CD4-positive, CD25-positive, alpha-beta regulatory T cell (primary cell): ENCODE results near the gene STAP2. TPM values are rescaled to one million over a fixed set of nuclear protein-coding genes. Genes with fewer than 3 reads are reported as not detected.
"Not testable (repeated sequence)": the region's sequence is repeated elsewhere in the genome, so short reads cannot be mapped to it uniquely, and the experiment has no call there.

ENCODE experiments used
- ATAC-seq, 2 donors: fragments of 150-1000 bp; cut with Tn5 transposase; one replicate each; pipeline ENCODE4 v1.10.0; 2021; ENCODE audit warnings: low read depth in 2 of 2, moderate number of reproducible peaks in 2 of 2, moderate library complexity in 1 of 2
- DNase-seq, 3 donors: peaks; one replicate each; pipeline versions ENCODE4 v3.0.0 to v3.0.0-alpha.2; 2012 to 2022; ENCODE audit warnings: mixed read lengths in 1 of 3
- H3K27ac ChIP-seq: one replicate; pipeline ENCODE4 v1.7.0; 2013; ENCODE audit warnings: mild to moderate bottlenecking, low read length; ENCODE audit not compliant: insufficient read depth, poor library complexity, severe bottlenecking
- H3K27me3 ChIP-seq: one replicate; pipeline ENCODE4 v1.7.0; 2013; ENCODE audit warnings: low read length; ENCODE audit not compliant: control insufficient read depth, insufficient read depth
- H3K36me3 ChIP-seq: one replicate; pipeline ENCODE4 v1.7.0; 2013; ENCODE audit warnings: mild to moderate bottlenecking, low read length, moderate library complexity; ENCODE audit not compliant: control insufficient read depth, insufficient read depth
- H3K4me1 ChIP-seq: 2 replicates; pipeline ENCODE4 v1.7.0; 2013; ENCODE audit warnings: mild to moderate bottlenecking, low read length; ENCODE audit not compliant: insufficient read depth, control insufficient read depth, poor library complexity, severe bottlenecking
- H3K4me3 ChIP-seq: one replicate; pipeline ENCODE4 v1.7.0; 2013; ENCODE audit warnings: low read depth, mild to moderate bottlenecking, low read length, moderate library complexity
- H3K9me3 ChIP-seq, 2 experiments: 1 replicate in 1 of 2; 2 replicates in 1 of 2; pipeline ENCODE4 v1.7.0; 2013; ENCODE audit warnings: low read length in 2 of 2, mild to moderate bottlenecking in 1 of 2, moderate library complexity in 1 of 2; ENCODE audit not compliant: control insufficient read depth in 2 of 2
- H3K27ac Mint-ChIP-seq, 3 donors: one replicate each; pipeline ENCODE4 v1.8.0; 2020 to 2022; ENCODE audit warnings: mild to moderate bottlenecking in 3 of 3, mixed read lengths in 3 of 3, moderate library complexity in 2 of 3
- H3K27me3 Mint-ChIP-seq: one replicate; pipeline ENCODE4 v1.8.0; 2022; ENCODE audit warnings: mild to moderate bottlenecking, mixed read lengths
- H3K36me3 Mint-ChIP-seq: one replicate; pipeline ENCODE4 v1.8.0; 2020; ENCODE audit warnings: mixed read lengths
- H3K4me1 Mint-ChIP-seq, 4 donors: one replicate each; pipeline ENCODE4 v1.8.0; 2020 to 2022; ENCODE audit warnings: mixed read lengths in 4 of 4, mild to moderate bottlenecking in 1 of 4
- H3K4me3 Mint-ChIP-seq, 4 donors: one replicate each; pipeline ENCODE4 v1.8.0; 2020 to 2022; ENCODE audit warnings: mild to moderate bottlenecking in 4 of 4, mixed read lengths in 4 of 4, moderate library complexity in 3 of 4
- H3K9me3 Mint-ChIP-seq, 7 donors: one replicate each; pipeline ENCODE4 v1.8.0; 2020 to 2022; ENCODE audit warnings: mixed read lengths in 7 of 7, mild to moderate bottlenecking in 3 of 7, moderate library complexity in 2 of 7
- polyA plus RNA-seq, 4 donors: library from polyadenylated mRNA; unstranded; fragments of 300-500 nt; fragmentation: Illumina TruSeq; gene quantifications; one replicate each; pipeline ENCODE4 v1.2.3, GENCODE V29; 2021
- total RNA-seq: library from RNA; stranded (reverse); gene quantifications from one replicate; pipeline ENCODE4 v1.2.3, GENCODE V29; 2022

The STAP2 gene
- total and polyA plus RNA-seq, 5 donors from 2014 or later, result 1.6 to 3.0 (median 2.2) TPM

GRCh38 chr19:4274321-4274686 is 64.3 kb downstream of the STAP2 start:
- not testable (repeated sequence) for H3K9me3 Mint-ChIP-seq, H3K27ac ChIP-seq, H3K4me3 Mint-ChIP-seq, H3K9me3 ChIP-seq, H3K27ac Mint-ChIP-seq, H3K27me3 ChIP-seq, DNase-seq, H3K4me1 ChIP-seq, H3K36me3 Mint-ChIP-seq, H3K4me1 Mint-ChIP-seq, H3K4me3 ChIP-seq, ATAC-seq
- H3K27me3 Mint-ChIP-seq, result peaks cover 11% of the 10 kb centered on the region
- H3K36me3 ChIP-seq, result peaks cover 11% of the 10 kb centered on the region

Other genes starting within 250 kb of the STAP2 start
- 98.2 TPM for gene MAP2K2, start 214.7 kb downstream of the STAP2 start, total RNA-seq
- 10 to 100 TPM; 38.5 to 70.2 (median 56.6) TPM for gene MAP2K2, start 214.7 kb downstream of the STAP2 start, polyA plus RNA-seq
- not detected for gene CREB3L3, start 185.2 kb downstream of the STAP2 start, total RNA-seq
- under 1 TPM in 1 of 4 donors, not detected in 3; 0.07 TPM for gene CREB3L3, start 185.2 kb downstream of the STAP2 start, polyA plus RNA-seq
- gene SIRT6, start 156.3 kb downstream of the STAP2 start, total RNA-seq, result 34.2 TPM
- gene SIRT6, start 156.3 kb downstream of the STAP2 start, polyA plus RNA-seq, result 1 to 10 TPM; 1.7 to 4.4 (median 3.1) TPM
- gene ANKRD24, start 156.1 kb downstream of the STAP2 start, total RNA-seq, result 1.5 TPM
- under 1 TPM in 3 of 4 donors, not detected in 1; 0.12 to 0.53 (median 0.26) TPM for gene ANKRD24, start 156.1 kb downstream of the STAP2 start, polyA plus RNA-seq
- not detected for gene EBI3, start 109.3 kb downstream of the STAP2 start, total RNA-seq
- gene EBI3, start 109.3 kb downstream of the STAP2 start, polyA plus RNA-seq, result under 1 TPM in 2 of 4 donors, not detected in 2; 0.24 to 0.57 TPM
- 37.7 TPM for gene YJU2, start 91.7 kb downstream of the STAP2 start, total RNA-seq
- 10 to 100 TPM; 24.8 to 34.1 (median 28.2) TPM for gene YJU2, start 91.7 kb downstream of the STAP2 start, polyA plus RNA-seq
- gene SHD, start 59.6 kb downstream of the STAP2 start, total RNA-seq, result not detected
- not detected for gene SHD, start 59.6 kb downstream of the STAP2 start, polyA plus RNA-seq
- gene TMIGD2, start 36.4 kb downstream of the STAP2 start, total RNA-seq, result 4.8 TPM
- gene TMIGD2, start 36.4 kb downstream of the STAP2 start, polyA plus RNA-seq, result 10 to 100 TPM in 2 of 4 donors, 1 to 10 TPM in 2; 4.8 to 17.1 (median 11.1) TPM
- 1.0 TPM for gene FSD1, start 34.2 kb downstream of the STAP2 start, total RNA-seq
- 1 to 10 TPM in 1 of 4 donors, under 1 TPM in 1, not detected in 2; 0.76 to 1.6 TPM for gene FSD1, start 34.2 kb downstream of the STAP2 start, polyA plus RNA-seq
- 12.2 TPM for gene MPND, start 4.7 kb upstream of the STAP2 start, total RNA-seq
- gene MPND, start 4.7 kb upstream of the STAP2 start, polyA plus RNA-seq, result 1 to 10 TPM; 4.9 to 7.2 (median 5.7) TPM
- 54.0 TPM for gene SH3GL1, start 61.7 kb upstream of the STAP2 start, total RNA-seq
- 10 to 100 TPM; 13.4 to 23.0 (median 17.6) TPM for gene SH3GL1, start 61.7 kb upstream of the STAP2 start, polyA plus RNA-seq
- 28.9 TPM for gene CHAF1A, start 63.8 kb upstream of the STAP2 start, total RNA-seq
- gene CHAF1A, start 63.8 kb upstream of the STAP2 start, polyA plus RNA-seq, result 1 to 10 TPM; 2.6 to 5.5 (median 3.6) TPM
- 54.2 TPM for gene UBXN6, start 119.0 kb upstream of the STAP2 start, total RNA-seq
- 1 to 10 TPM; 4.6 to 6.4 (median 4.9) TPM for gene UBXN6, start 119.0 kb upstream of the STAP2 start, polyA plus RNA-seq
- gene HDGFL2, start 133.5 kb upstream of the STAP2 start, total RNA-seq, result 32.7 TPM
- 10 to 100 TPM; 11.5 to 12.6 (median 12.2) TPM for gene HDGFL2, start 133.5 kb upstream of the STAP2 start, polyA plus RNA-seq
- gene PLIN4, start 179.7 kb upstream of the STAP2 start, total RNA-seq, result not detected
- gene PLIN4, start 179.7 kb upstream of the STAP2 start, polyA plus RNA-seq, result under 1 TPM in 3 of 4 donors, not detected in 1; 0.02 to 0.13 (median 0.05) TPM
- gene PLIN5, start 196.4 kb upstream of the STAP2 start, total RNA-seq, result not detected
- under 1 TPM in 3 of 4 donors, not detected in 1; 0.07 to 0.97 (median 0.25) TPM for gene PLIN5, start 196.4 kb upstream of the STAP2 start, polyA plus RNA-seq
- gene LRG1, start 201.2 kb upstream of the STAP2 start, total RNA-seq, result 0.49 TPM
- gene LRG1, start 201.2 kb upstream of the STAP2 start, polyA plus RNA-seq, result 1 to 10 TPM in 3 of 4 donors, under 1 TPM in 1; 0.47 to 1.4 (median 1.2) TPM
- not detected for gene SEMA6B, start 220.9 kb upstream of the STAP2 start, total RNA-seq
- gene SEMA6B, start 220.9 kb upstream of the STAP2 start, polyA plus RNA-seq, result not detected